ENCODE measurements around the gene PAPSS1. TPM values are rescaled to one million over a fixed set of nuclear protein-coding genes. Genes with fewer than 3 reads are reported as not detected.

PAPSS1 gene
- total RNA-seq, 1 experiment from 2014 or later: 73.1 TPM

- no peaks in the 10 kb centered on the region for H3K9me2 ChIP-seq (replicated peaks; ENCODE audit: insufficient read depth, low read length)
- no peak for DNase-seq
- no peaks in the 10 kb centered on the region for H3K4me1 ChIP-seq (ENCODE audit: low read length)
- no peak overlapping the region for H3K4me2 ChIP-seq (ENCODE audit: low read depth, low read length, poor library complexity, severe bottlenecking)
- no peak overlapping the region for H3K27ac ChIP-seq (ENCODE audit: low read length)
- no peaks in the 10 kb centered on the region for H4K20me1 ChIP-seq (ENCODE audit: insufficient read depth, low read depth, low read length)
- H3K9ac ChIP-seq (ENCODE audit: low read length): no peak overlapping the region
- H3K9me3 ChIP-seq (ENCODE audit: low read length): no peaks in the 10 kb centered on the region
- H3K4me3 ChIP-seq (ENCODE audit: low read length): no peak overlapping the region
- H3K79me2 ChIP-seq (ENCODE audit: low read length): peaks cover 47% of the 10 kb centered on the region
- peaks cover 7% of the 10 kb centered on the region for H3K36me3 ChIP-seq (ENCODE audit: insufficient read depth, low read length)
- no peak overlapping the region for H2AFZ ChIP-seq (ENCODE audit: low read length)
- no peaks in the 10 kb centered on the region for H3K27me3 ChIP-seq (ENCODE audit: low read length)
Observed at GRCh38 chr4:107625391-107625902, 94.6 kb downstream of the PAPSS1 start.

- Histone ChIP-seq H3K27ac (ENCODE audit: low read length) (no peak overlapping the region), H3K36me3 (ENCODE audit: insufficient read depth, low read length) (peaks cover 4% of the 10 kb centered on the region), H3K79me2 (ENCODE audit: low read length) (peaks cover 45% of the 10 kb centered on the region), H3K9me3 (ENCODE audit: low read length) (no peaks in the 10 kb centered on the region), H3K4me1 (ENCODE audit: low read length) (0 out of 2 replicates have a peak, but pooled peaks cover 2% of the 10 kb centered on the region), H3K4me3 (ENCODE audit: low read length) (no peak overlapping the region), H3K9me2 (replicated peaks; ENCODE audit: insufficient read depth, low read length) (no peaks in the 10 kb centered on the region), H3K9ac (ENCODE audit: low read length) (no peak overlapping the region), H2AFZ (ENCODE audit: low read length) (no peak overlapping the region), H4K20me1 (ENCODE audit: insufficient read depth, low read depth, low read length) (no peaks in the 10 kb centered on the region), H3K4me2 (ENCODE audit: low read depth, low read length, poor library complexity, severe bottlenecking) (no peak overlapping the region), H3K27me3 (ENCODE audit: low read length) (no peaks in the 10 kb centered on the region)
- no peak for DNase-seq
Observed at GRCh38 chr4:107624024-107624423, 96.0 kb downstream of the PAPSS1 start.

GRCh38 chr4:107622006-107622405, 98.0 kb downstream of the PAPSS1 start:
- Histone ChIP-seq H4K20me1 (ENCODE audit: insufficient read depth, low read depth, low read length) (no peaks in the 10 kb centered on the region), H3K27ac (ENCODE audit: low read length) (no peak overlapping the region), H3K9me2 (replicated peaks; ENCODE audit: insufficient read depth, low read length) (no peaks in the 10 kb centered on the region), H3K4me1 (ENCODE audit: low read length) (0 out of 2 replicates have a peak, but pooled peaks cover 2% of the 10 kb centered on the region), H3K79me2 (ENCODE audit: low read length) (peaks cover 41% of the 10 kb centered on the region), H3K4me3 (ENCODE audit: low read length) (no peak overlapping the region), H3K9ac (ENCODE audit: low read length) (no peak overlapping the region), H3K4me2 (ENCODE audit: low read depth, low read length, poor library complexity, severe bottlenecking) (no peak overlapping the region), H3K9me3 (ENCODE audit: low read length) (no peaks in the 10 kb centered on the region), H3K36me3 (ENCODE audit: insufficient read depth, low read length) (peaks cover 4% of the 10 kb centered on the region), H3K27me3 (ENCODE audit: low read length) (no peaks in the 10 kb centered on the region), H2AFZ (ENCODE audit: low read length) (no peak overlapping the region)
- DNase-seq: no peak

GRCh38 chr4:107619731-107620130, 100.3 kb downstream of the PAPSS1 start:
- Histone ChIP-seq H3K27ac (ENCODE audit: low read length) (no peak overlapping the region), H3K4me3 (ENCODE audit: low read length) (no peak overlapping the region), H3K79me2 (ENCODE audit: low read length) (peaks cover 29% of the 10 kb centered on the region), H3K36me3 (ENCODE audit: insufficient read depth, low read length) (peaks cover 2% of the 10 kb centered on the region; the same call in 1 of the 2 replicates), H4K20me1 (ENCODE audit: insufficient read depth, low read depth, low read length) (no peaks in the 10 kb centered on the region), H3K9me2 (replicated peaks; ENCODE audit: insufficient read depth, low read length) (no peaks in the 10 kb centered on the region), H3K4me2 (ENCODE audit: low read depth, low read length, poor library complexity, severe bottlenecking) (no peak overlapping the region), H3K9me3 (ENCODE audit: low read length) (no peaks in the 10 kb centered on the region), H3K4me1 (ENCODE audit: low read length) (0 out of 2 replicates have a peak, but pooled peaks cover 2% of the 10 kb centered on the region), H3K9ac (ENCODE audit: low read length) (no peak overlapping the region), H2AFZ (ENCODE audit: low read length) (no peak overlapping the region), H3K27me3 (ENCODE audit: low read length) (no peaks in the 10 kb centered on the region)
- DNase-seq: no peak

GRCh38 chr4:107619066-107619465, 101.0 kb downstream of the PAPSS1 start:
- Histone ChIP-seq H3K4me2 (ENCODE audit: low read depth, low read length, poor library complexity, severe bottlenecking) (no peak overlapping the region), H3K27me3 (ENCODE audit: low read length) (no peaks in the 10 kb centered on the region), H3K36me3 (ENCODE audit: insufficient read depth, low read length) (0 out of 2 replicates have a peak, but pooled peaks cover 1% of the 10 kb centered on the region), H4K20me1 (ENCODE audit: insufficient read depth, low read depth, low read length) (no peaks in the 10 kb centered on the region), H3K4me3 (ENCODE audit: low read length) (no peak overlapping the region), H3K27ac (ENCODE audit: low read length) (no peak overlapping the region), H2AFZ (ENCODE audit: low read length) (no peak overlapping the region), H3K9ac (ENCODE audit: low read length) (no peak overlapping the region), H3K4me1 (ENCODE audit: low read length) (0 out of 2 replicates have a peak, but pooled peaks cover 2% of the 10 kb centered on the region), H3K9me2 (replicated peaks; ENCODE audit: insufficient read depth, low read length) (no peaks in the 10 kb centered on the region), H3K79me2 (ENCODE audit: low read length) (peaks cover 26% of the 10 kb centered on the region), H3K9me3 (ENCODE audit: low read length) (no peaks in the 10 kb centered on the region)
- no peak for DNase-seq

GRCh38 chr4:107618656-107619055, 101.4 kb downstream of the PAPSS1 start:
- Histone ChIP-seq H4K20me1 (ENCODE audit: insufficient read depth, low read depth, low read length) (no peaks in the 10 kb centered on the region), H3K79me2 (ENCODE audit: low read length) (peaks cover 23% of the 10 kb centered on the region), H3K9ac (ENCODE audit: low read length) (no peak overlapping the region), H3K4me2 (ENCODE audit: low read depth, low read length, poor library complexity, severe bottlenecking) (no peak overlapping the region), H3K4me1 (ENCODE audit: low read length) (0 out of 2 replicates have a peak, but pooled peaks cover 2% of the 10 kb centered on the region), H3K9me2 (replicated peaks; ENCODE audit: insufficient read depth, low read length) (no peaks in the 10 kb centered on the region), H3K27ac (ENCODE audit: low read length) (no peak overlapping the region), H3K9me3 (ENCODE audit: low read length) (no peaks in the 10 kb centered on the region), H3K27me3 (ENCODE audit: low read length) (no peaks in the 10 kb centered on the region), H3K36me3 (ENCODE audit: insufficient read depth, low read length) (peaks cover 4% of the 10 kb centered on the region; the same call in 1 of the 2 replicates), H3K4me3 (ENCODE audit: low read length) (no peak overlapping the region), H2AFZ (ENCODE audit: low read length) (no peak overlapping the region)
- DNase-seq: no peak

- Histone ChIP-seq H4K20me1 (ENCODE audit: insufficient read depth, low read depth, low read length) (no peaks in the 10 kb centered on the region), H3K27ac (ENCODE audit: low read length) (no peak overlapping the region), H3K27me3 (ENCODE audit: low read length) (no peaks in the 10 kb centered on the region), H3K36me3 (ENCODE audit: insufficient read depth, low read length) (peaks cover 14% of the 10 kb centered on the region; the same call in 1 of the 2 replicates), H3K9ac (ENCODE audit: low read length) (no peak overlapping the region), H3K4me2 (ENCODE audit: low read depth, low read length, poor library complexity, severe bottlenecking) (no peak overlapping the region), H3K4me3 (ENCODE audit: low read length) (no peak overlapping the region), H3K79me2 (ENCODE audit: low read length) (peaks cover 20% of the 10 kb centered on the region), H2AFZ (ENCODE audit: low read length) (no peak overlapping the region), H3K4me1 (ENCODE audit: low read length) (0 out of 2 replicates have a peak, but pooled peaks cover 2% of the 10 kb centered on the region), H3K9me3 (ENCODE audit: low read length) (no peaks in the 10 kb centered on the region), H3K9me2 (replicated peaks; ENCODE audit: insufficient read depth, low read length) (no peaks in the 10 kb centered on the region)
- DNase-seq: no peak
Observed at GRCh38 chr4:107616838-107617389, 103.1 kb downstream of the PAPSS1 start.

GRCh38 chr4:107615809-107616208, 104.2 kb downstream of the PAPSS1 start:
- DNase-seq: no peak
- no peak overlapping the region for H3K9ac ChIP-seq (ENCODE audit: low read length)
- peaks cover 14% of the 10 kb centered on the region; the same call in 1 of the 2 replicates for H3K36me3 ChIP-seq (ENCODE audit: insufficient read depth, low read length)
- no peak overlapping the region for H3K4me2 ChIP-seq (ENCODE audit: low read depth, low read length, poor library complexity, severe bottlenecking)
- H3K4me3 ChIP-seq (ENCODE audit: low read length): no peak overlapping the region
- no peaks in the 10 kb centered on the region for H3K9me2 ChIP-seq (replicated peaks; ENCODE audit: insufficient read depth, low read length)
- no peaks in the 10 kb centered on the region for H4K20me1 ChIP-seq (ENCODE audit: insufficient read depth, low read depth, low read length)
- peaks cover 16% of the 10 kb centered on the region for H3K79me2 ChIP-seq (ENCODE audit: low read length)
- no peak overlapping the region for H3K27ac ChIP-seq (ENCODE audit: low read length)
- no peak overlapping the region for H2AFZ ChIP-seq (ENCODE audit: low read length)
- no peaks in the 10 kb centered on the region for H3K27me3 ChIP-seq (ENCODE audit: low read length)
- no peaks in the 10 kb centered on the region for H3K9me3 ChIP-seq (ENCODE audit: low read length)
- 0 out of 2 replicates have a peak, but pooled peaks cover 2% of the 10 kb centered on the region for H3K4me1 ChIP-seq (ENCODE audit: low read length)

Data from Karpas-422 (cell line).